ENCODE results near the gene PDCD11.

PDCD11 gene

GRCh38 chr10:103451831-103452505 is 55.5 kb downstream of the PDCD11 start, which contains the start of gene CALHM2:
Gene CALHM2 (minus strand): TSS chr10:103452370. CDS start chr10:103449941, 2,429 bp downstream.
- peak; percentile 29 for DNase-seq

- DNase-seq, result no peak
These were observed 56.2 kb downstream of the PDCD11 start for GRCh38 chr10:103452506-103453230.

- no peak for DNase-seq
These were observed 57.6 kb downstream of the PDCD11 start for GRCh38 chr10:103454026-103454425.

- DNase-seq, result no peak
These were observed 58.8 kb downstream of the PDCD11 start for GRCh38 chr10:103455235-103455634.

- DNase-seq, result no peak
These were observed 59.7 kb downstream of the PDCD11 start for GRCh38 chr10:103456074-103456660.

GRCh38 chr10:103457176-103457712 is 60.8 kb downstream of the PDCD11 start:
- DNase-seq, result no peak

GRCh38 chr10:103457896-103458583 is 61.6 kb downstream of the PDCD11 start:
- no peak for DNase-seq

- no peak for DNase-seq
These were observed 62.3 kb downstream of the PDCD11 start, which contains the start of gene CALHM1 for GRCh38 chr10:103458720-103459119. Gene CALHM1 (minus strand): TSS chr10:103458900. CDS start chr10:103458751, 149 bp downstream.

- DNase-seq, result no peak
These were observed 63.2 kb downstream of the PDCD11 start for GRCh38 chr10:103459615-103460014.

- DNase-seq, result no peak
These were observed 67.1 kb downstream of the PDCD11 start for GRCh38 chr10:103463499-103463898.

- no peak for DNase-seq
These were observed 69.2 kb downstream of the PDCD11 start for GRCh38 chr10:103465411-103466179.

- no peak for DNase-seq
These were observed 70.3 kb downstream of the PDCD11 start for GRCh38 chr10:103466734-103467133.

- no peak for DNase-seq
These were observed 71.0 kb downstream of the PDCD11 start for GRCh38 chr10:103467406-103467805.

- no peak for DNase-seq
These were observed 72.8 kb downstream of the PDCD11 start for GRCh38 chr10:103469201-103469600.

GRCh38 chr10:103470761-103471653 is 74.6 kb downstream of the PDCD11 start:
- DNase-seq, result no peak

- no peak for DNase-seq
These were observed 75.6 kb downstream of the PDCD11 start for GRCh38 chr10:103472005-103472404.

GRCh38 chr10:103473261-103473671 is 76.8 kb downstream of the PDCD11 start:
- DNase-seq, result no peak

GRCh38 chr10:103474077-103474476 is 77.7 kb downstream of the PDCD11 start:
- no peak for DNase-seq

GRCh38 chr10:103475437-103475836 is 79.0 kb downstream of the PDCD11 start:
- no peak for DNase-seq

GRCh38 chr10:103476046-103476768 is 79.8 kb downstream of the PDCD11 start:
- DNase-seq, result no peak
